Ishikawa (cell line): ENCODE data around the gene DNAJC5.

Experiments
- CEBPB ChIP-seq: IDR thresholded peaks from 2 replicates; pipeline ENCODE4 v1.6.1; 2012
- CREB1 ChIP-seq: IDR thresholded peaks from 2 replicates; pipeline ENCODE4 v1.6.1; 2012; ENCODE audit warnings: low read depth
- EGR1 ChIP-seq: IDR thresholded peaks from 2 replicates; pipeline ENCODE4 v1.6.1; 2012
- EP300 ChIP-seq: IDR thresholded peaks from 2 replicates; pipeline ENCODE4 v1.6.1; 2012; ENCODE audit warnings: borderline replicate concordance
- MAX ChIP-seq: IDR thresholded peaks from 2 replicates; pipeline ENCODE4 v1.6.1; 2012
- RAD21 ChIP-seq: IDR thresholded peaks from 2 replicates; pipeline ENCODE4 v1.6.1; 2012; ENCODE audit warnings: low read depth
- REST ChIP-seq: IDR thresholded peaks from 2 replicates; pipeline ENCODE4 v1.6.1; 2012; ENCODE audit warnings: low read depth, mild to moderate bottlenecking
- TAF1 ChIP-seq: IDR thresholded peaks from 2 replicates; pipeline ENCODE4 v1.6.1; 2012; ENCODE audit warnings: low read depth, mild to moderate bottlenecking
- TCF12 ChIP-seq: IDR thresholded peaks from 2 replicates; pipeline ENCODE4 v1.6.1; 2012; ENCODE audit warnings: low read depth
- TEAD4 ChIP-seq: IDR thresholded peaks from 2 replicates; pipeline ENCODE4 v1.6.1; 2012
- YY1 ChIP-seq: IDR thresholded peaks from 2 replicates; pipeline ENCODE4 v1.6.1; 2012; ENCODE audit warnings: low read depth
- TF ChIP-seq, protein P1 (sequence below): IDR thresholded peaks from 2 replicates; pipeline ENCODE4 v1.6.1; 2012

DNA sequence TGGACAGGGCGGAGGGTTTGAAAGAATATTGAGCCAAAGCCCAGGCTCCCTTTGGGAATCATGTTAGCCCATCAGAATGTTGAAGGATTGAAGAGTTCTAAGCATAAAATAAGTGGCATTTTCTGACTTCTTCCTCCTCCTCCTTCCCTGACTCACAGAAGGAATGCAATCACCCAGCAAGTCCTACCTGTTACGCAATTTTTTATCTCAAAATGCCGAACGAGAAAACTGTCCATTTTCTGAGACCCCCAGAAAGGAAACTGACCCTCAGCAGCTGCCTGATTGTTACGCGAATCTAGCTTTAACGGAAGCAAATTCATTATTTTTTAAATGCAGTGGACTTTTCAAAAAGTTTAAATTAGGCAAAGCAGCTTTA lies 4.7 kb upstream of the DNAJC5 start:
- TF ChIP-seq RAD21: no peak
- TF ChIP-seq YY1: no peak
- TF ChIP-seq CEBPB: peak; percentile 77
- TF ChIP-seq TCF12: no peak
- TF ChIP-seq, protein P1, sequence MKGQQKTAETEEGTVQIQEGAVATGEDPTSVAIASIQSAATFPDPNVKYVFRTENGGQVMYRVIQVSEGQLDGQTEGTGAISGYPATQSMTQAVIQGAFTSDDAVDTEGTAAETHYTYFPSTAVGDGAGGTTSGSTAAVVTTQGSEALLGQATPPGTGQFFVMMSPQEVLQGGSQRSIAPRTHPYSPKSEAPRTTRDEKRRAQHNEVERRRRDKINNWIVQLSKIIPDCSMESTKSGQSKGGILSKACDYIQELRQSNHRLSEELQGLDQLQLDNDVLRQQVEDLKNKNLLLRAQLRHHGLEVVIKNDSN: no peak
- TF ChIP-seq MAX: no peak
- TF ChIP-seq REST: no peak
- no peak for TF ChIP-seq EP300
- no peak for TF ChIP-seq TAF1
- TF ChIP-seq EGR1: no peak
- no peak for TF ChIP-seq TEAD4
- TF ChIP-seq CREB1: no peak
